Left renal cortex interstitium (tissue), 4 donors: Measurements from ENCODE around the gene SLC43A3. TPM values are rescaled to one million over a fixed set of nuclear protein-coding genes. Genes with fewer than 3 reads are reported as not detected.

Source experiments
- DNase-seq, 4 donors: peaks; one replicate each; pipeline ENCODE4 v3.0.0-alpha.2; 2013; ENCODE audit warnings: low read depth in 4 of 4, low spot score in 2 of 4, missing footprints in 1 of 4
- polyA plus RNA-seq, 4 donors: library from polyadenylated mRNA; unstranded; fragments of 120-200 nt; gene quantifications; one replicate each; pipeline ENCODE4 v1.2.1, GENCODE V29; 2013; ENCODE audit not compliant: insufficient read length in 4 of 4

Gene SLC43A3
- polyA plus RNA-seq, result 10 to 100 TPM; 19.8 to 24.7 (median 22.7) TPM

- DNase-seq, result peak in 2 of 4 donors; percentile 30 to 40
Observed at GRCh38 chr11:57426929-57427726, at the start of gene SLC43A3. SLC43A3 (minus strand) TSS chr11:57427121; CDS start chr11:57426172, 949 bp downstream.

DNA sequence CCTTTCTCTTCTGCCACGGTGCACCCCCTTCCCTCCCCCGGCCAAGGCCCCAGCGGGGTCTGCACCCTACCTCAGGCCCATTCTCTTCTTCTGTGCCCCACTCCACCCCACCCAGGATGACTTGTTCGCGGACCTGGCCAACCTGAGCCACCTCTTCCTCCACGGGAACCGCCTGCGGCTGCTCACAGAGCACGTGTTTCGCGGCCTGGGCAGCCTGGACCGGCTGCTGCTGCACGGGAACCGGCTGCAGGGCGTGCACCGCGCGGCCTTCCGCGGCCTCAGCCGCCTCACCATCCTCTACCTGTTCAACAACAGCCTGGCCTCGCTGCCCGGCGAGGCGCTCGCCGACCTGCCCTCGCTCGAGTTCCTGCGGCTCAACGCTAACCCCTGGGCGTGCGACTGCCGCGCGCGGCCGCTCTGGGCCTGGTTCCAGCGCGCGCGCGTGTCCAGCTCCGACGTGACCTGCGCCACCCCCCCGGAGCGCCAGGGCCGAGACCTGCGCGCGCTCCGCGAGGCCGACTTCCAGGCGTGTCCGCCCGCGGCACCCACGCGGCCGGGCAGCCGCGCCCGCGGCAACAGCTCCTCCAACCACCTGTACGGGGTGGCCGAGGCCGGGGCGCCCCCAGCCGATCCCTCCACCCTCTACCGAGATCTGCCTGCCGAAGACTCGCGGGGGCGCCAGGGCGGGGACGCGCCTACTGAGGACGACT is 49.3 kb upstream of the SLC43A3 start:
- no peak for DNase-seq

DNA sequence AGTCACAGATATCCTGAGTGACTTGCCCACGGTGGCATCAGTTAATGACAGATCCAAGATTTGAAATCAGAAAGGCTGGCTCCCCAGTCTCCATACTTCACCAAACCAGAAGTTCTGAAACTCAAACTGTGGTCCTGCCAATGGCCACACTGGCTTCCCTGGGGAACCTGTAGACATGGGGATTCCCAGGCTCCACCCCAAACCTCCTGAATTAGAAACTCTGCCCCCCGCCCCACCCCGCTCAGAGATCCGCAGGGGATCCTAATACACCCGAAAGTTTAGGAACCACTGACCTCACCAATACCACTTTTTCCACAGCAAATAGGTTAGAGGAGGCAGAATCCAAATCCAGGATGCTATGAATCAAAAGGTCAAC is 48.7 kb upstream of the SLC43A3 start:
- no peak for DNase-seq

GRCh38 chr11:57475191-57475590 is 48.3 kb upstream of the SLC43A3 start:
- DNase-seq, result no peak

- DNase-seq, result no peak
Observed at GRCh38 chr11:57474803-57475115, 47.8 kb upstream of the SLC43A3 start.

GRCh38 chr11:57474017-57474802 is 47.3 kb upstream of the SLC43A3 start:
- no peak for DNase-seq

GRCh38 chr11:57473285-57473841 is 46.4 kb upstream of the SLC43A3 start:
- DNase-seq, result no peak

DNA sequence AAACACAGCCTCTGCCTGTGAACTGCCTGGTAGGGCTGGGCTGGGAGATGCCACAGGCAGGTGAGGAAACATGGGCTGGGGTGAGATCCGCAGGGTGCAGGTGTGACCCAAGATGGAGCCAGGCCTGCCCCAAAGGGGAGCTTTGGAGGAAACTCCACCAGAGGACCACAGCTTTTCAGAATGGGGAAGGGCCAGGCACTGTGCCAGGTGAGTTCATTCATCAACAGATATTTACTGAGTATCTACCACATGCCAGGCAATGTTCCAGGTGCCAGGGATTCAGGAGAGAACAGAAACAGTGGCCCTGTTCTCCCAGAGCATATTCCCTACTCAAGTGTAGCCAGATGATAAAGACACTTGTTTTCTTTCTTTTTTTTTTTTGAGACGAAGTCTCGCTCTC is 44.6 kb upstream of the SLC43A3 start:
- DNase-seq, result no peak

GRCh38 chr11:57469268-57469667 is 42.3 kb upstream of the SLC43A3 start:
- DNase-seq, result no peak

DNA sequence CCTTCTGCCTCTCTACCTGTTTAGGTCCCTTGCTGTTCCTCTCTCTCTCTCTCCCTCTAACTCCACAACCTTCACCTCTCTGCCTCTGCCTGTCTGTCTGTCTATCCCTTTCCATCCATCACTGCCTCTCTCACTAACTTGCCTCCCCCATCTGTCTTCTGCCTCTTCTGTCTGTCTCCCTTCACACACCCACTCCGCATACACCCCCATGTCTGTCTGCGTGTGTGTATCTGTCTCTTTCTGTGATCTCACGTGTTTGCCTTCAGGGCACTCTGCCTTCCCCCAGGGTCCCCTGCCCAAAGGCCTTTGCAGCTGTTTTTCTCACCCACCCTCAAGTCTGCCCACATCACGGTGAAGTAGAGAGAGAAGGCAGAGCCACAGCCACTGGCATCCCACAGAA is 41.4 kb upstream of the SLC43A3 start:
- DNase-seq, result no peak

GRCh38 chr11:57467508-57468157 is 40.7 kb upstream of the SLC43A3 start:
- no peak for DNase-seq

- no peak for DNase-seq
Observed at GRCh38 chr11:57466680-57467079, 39.8 kb upstream of the SLC43A3 start.

- DNase-seq, result no peak
Observed at GRCh38 chr11:57464539-57465181, 37.7 kb upstream of the SLC43A3 start.

DNA sequence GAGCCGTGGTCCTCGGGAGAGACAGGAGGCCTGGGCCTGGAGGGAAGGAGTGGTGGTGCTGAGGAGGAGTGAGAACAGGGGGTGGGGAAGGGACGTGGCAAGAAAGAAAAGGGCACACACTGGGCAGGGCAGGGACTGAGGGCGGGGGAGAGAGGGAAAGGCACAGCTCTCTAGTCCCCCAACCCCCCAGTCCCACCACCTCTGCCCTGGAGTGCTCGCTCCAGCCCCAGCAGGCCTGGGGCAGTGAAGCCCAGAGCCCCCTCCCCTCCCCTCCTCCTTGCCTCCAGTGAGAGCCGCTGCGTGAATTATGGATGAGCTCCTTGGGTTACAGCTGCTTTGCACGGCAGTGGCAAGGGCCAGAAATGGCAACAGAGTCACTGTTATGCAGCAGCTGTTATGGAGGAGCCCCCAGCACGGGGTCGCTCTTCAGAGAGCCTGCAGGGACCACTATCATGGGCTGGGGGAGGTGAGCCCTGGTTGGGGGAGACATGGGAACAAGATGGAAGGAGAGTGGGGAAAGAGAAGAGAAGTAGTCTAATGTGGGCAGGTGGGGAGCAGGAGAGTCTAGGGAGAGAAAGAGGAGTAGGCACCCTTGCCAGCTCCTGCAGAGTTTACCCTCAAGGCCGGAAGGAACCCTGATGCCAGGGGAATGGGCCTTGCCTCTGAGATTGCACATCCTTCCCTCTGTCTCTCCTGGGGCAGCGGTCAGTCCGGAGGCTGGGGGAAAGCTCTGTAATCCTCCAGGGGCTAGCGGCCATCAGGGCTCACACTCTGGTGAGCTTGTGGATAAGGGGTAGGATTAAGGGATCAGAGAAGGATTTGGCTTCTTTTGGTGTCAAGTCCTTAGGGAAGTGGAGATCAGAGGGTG is 37.0 kb upstream of the SLC43A3 start:
- no peak for DNase-seq

- DNase-seq, result no peak
Observed at GRCh38 chr11:57462597-57462996, 35.7 kb upstream of the SLC43A3 start.

DNA sequence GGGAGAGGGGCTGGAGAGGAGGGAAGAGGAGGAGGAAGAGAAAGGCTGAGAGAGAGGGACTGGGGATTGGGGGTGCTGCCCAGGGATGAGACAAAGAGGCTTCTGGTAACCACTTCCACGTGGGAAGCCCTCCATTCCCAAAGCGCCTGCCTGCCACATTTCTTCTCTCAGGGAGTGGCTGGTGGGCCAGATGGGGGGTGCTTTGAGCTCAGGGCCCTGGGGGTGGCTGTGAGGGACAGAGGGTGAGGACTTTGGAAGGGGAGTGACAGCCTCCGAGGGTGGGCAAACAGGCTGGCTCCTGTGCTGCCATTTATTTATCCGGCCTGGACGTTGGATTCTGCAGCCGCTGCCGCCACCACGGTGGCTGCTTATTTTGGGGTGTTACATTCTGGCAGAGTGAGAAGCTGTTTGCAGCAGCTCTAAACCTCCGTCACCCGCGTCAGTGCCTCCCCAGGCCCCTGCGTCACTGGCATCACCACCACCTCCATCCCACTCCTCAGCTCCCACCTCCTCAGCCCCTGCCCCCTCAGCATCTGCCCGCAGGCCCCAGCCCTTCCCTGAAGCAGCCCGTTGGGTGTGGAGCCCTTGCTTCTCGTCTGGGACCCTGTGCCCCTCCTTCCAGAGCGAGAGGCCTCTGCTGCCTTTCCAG is 35.0 kb upstream of the SLC43A3 start:
- DNase-seq, result no peak

DNA sequence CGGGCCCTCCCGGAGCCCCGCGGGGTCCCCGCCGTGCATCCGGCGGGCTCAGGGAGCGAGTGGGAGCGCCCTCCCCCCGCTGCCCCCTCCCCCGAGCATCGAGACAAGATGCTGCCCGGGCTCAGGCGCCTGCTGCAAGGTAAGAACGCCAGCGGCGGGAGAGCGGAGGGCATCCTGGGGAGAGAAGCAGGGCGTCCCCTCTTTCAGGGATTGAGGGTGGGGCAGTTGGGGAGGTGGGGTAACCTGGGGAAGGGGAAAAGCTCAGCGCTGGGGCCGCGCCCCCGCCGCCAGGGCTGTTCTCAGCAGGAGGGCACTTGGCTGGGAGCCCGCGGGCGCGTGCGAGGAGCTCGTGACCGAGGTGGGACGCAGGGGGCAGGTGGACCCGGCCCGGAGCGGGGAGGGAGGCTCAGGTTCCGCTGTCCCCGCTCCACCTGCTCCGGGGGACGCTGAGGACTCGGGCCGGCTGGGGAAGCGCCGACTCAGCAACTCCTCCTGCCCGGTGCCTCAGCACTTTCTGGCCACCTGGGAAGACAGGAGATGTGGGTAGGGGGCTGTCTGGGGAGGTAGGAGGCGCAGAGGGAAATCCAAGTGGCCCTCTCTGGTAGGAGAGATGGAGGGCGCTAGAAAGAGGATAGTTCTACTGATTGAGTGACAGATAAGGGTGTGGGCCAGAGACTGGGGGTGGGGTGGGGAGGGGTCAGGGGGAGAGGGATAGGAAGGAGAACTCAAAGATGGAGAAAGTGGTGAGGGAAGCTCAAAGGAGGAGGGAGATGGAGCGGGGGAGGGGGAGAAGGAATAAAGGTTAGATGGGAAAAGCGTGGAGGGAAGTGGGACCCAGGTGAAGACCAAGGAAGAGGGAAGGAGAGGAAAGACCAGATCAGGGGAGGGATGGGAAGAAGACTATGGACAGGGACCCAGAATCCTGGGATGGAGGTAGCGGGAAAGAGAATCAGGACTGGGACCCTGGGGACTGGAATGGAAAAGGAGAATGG is 34.1 kb upstream of the SLC43A3 start:
- DNase-seq, result no peak
